Measurements from ENCODE around the gene CYBC1. TPM values are rescaled to one million over a fixed set of nuclear protein-coding genes. Genes with fewer than 3 reads are reported as not detected.

Gene CYBC1
- total RNA-seq, 2 experiments from 2014 or later: 470 to 679 TPM

DNA sequence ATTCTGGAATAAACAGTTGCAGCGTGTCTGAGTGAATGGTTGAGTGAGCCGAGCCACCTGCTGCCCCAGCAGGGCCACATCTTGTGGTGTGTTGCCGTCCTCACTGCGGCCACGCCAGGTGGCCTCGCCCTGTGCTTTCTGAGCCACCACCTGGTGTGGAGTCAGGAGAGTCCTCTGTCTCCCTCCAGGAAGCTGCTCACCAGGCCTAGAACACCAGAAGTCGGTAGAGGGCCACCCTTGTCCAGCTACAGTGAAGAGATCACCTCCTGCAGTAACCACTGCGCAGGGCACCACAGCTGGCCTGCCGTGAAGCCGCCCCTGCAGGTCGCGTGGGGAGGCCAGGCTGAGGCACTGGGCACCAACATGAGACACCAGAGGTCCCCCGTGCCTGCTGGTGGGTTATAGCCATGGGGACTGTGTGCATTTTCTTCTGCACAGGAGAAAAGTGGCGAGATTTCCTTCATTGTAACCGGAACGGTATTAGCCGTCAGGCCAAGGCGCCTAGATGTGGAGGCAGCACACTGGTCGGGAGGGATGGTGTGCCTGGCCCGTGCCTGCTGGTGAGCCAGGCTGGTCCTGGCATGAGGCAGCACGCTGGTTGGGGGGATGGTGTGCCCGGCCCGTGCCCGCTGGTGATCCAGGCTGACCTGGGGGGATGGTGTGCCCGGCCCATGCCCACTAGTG is 40.1 kb upstream of the CYBC1 start:
- H4K20me1 ChIP-seq (ENCODE audit: insufficient read depth, low read length): no peaks in the 10 kb centered on the region
- H3K9me2 ChIP-seq (ENCODE audit: insufficient read depth, low read length): no peaks in the 10 kb centered on the region
- H3K79me2 ChIP-seq (ENCODE audit: insufficient read depth, low read depth, low read length): no peaks in the 10 kb centered on the region
- H3K4me1 ChIP-seq (ENCODE audit: insufficient read depth, low read length, poor library complexity, severe bottlenecking): peaks cover 40% of the 10 kb centered on the region
- peak overlapping the region; percentile 59 for H3K27ac ChIP-seq (ENCODE audit: low read depth, low read length, poor library complexity, severe bottlenecking)
- peak; percentile 90 for DNase-seq (ENCODE audit: low spot score)
- H3K4me2 ChIP-seq (ENCODE audit: low read length): peak overlapping the region; percentile 49
- intact Hi-C loops (cut with micrococcal nuclease; ENCODE audit: unreplicated experiment): loop anchor here (1.0 to 10.0 kb wide), 2 partner anchors 41 to 196 kb away; no protein-coding TSS in a partner anchor
- H3K36me3 ChIP-seq (ENCODE audit: insufficient read depth, low read length): peaks cover 35% of the 10 kb centered on the region
- peak overlapping the region; percentile 8 for H3K4me3 ChIP-seq (ENCODE audit: low read depth, low read length, poor library complexity, severe bottlenecking)
- ChIA-PET POLR2A (no interaction called here), CTCF (ENCODE audit: unreplicated experiment) (no interaction called here)
- no peak overlapping the region for H2AFZ ChIP-seq (ENCODE audit: low read length)
- no TSS peak for BruUV-seq (replicated peaks)
- TF ChIP-seq EZH2phosphoT487 (IDR thresholded peaks at IDR 0.05; ENCODE audit: borderline replicate concordance, low read depth, low read length): no peak
- TF ChIP-seq CTCF (conservative IDR thresholded peaks at IDR 0.05; ENCODE audit: low read length): peak; percentile 45
- no peaks in the 10 kb centered on the region for H3K9me3 ChIP-seq (ENCODE audit: low read length)

DNA sequence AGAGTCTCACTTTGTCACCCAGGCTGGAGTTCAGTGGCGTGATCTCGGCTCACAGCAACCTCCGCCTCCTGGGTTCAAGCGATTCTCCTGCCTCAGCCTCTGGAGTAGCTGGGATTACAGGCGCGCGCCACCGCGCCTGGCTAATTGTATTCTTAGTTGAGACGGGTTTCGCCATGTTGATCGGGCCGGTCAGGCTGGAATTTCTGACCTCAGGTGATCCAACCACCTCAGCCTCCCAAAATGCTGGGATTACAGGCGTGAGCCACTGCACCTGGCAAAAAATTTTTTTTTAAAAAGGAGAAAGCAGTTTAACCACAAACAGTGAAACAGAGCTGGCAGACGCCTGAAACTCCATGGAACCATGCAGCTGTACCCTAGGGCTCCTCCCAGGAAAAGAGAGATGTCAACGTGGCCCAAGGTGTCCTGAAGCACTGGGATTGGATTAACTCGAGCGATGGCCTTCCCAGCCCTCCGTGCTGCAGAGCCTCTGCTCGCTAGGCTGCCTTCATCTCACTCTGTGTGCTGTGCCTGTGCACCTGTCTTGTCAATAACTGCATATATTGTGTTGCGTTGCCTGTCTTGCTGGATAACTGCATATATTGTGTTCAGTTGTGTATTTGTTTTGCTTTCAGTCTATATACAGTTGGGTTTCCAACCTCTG is 39.4 kb upstream of the CYBC1 start:
- H3K4me1 ChIP-seq (ENCODE audit: insufficient read depth, low read length, poor library complexity, severe bottlenecking): peaks cover 34% of the 10 kb centered on the region
- ChIA-PET CTCF (ENCODE audit: unreplicated experiment) (no interaction called here), POLR2A (interaction anchor here (0.6 kb wide), 2 partner anchors 56 to 156 kb away, joined by 3 to 7 read pairs; no protein-coding TSS in a partner anchor)
- H3K9me3 ChIP-seq (ENCODE audit: low read length): no peaks in the 10 kb centered on the region
- H3K4me3 ChIP-seq (ENCODE audit: low read depth, low read length, poor library complexity, severe bottlenecking): peak overlapping the region; percentile 8
- peaks cover 39% of the 10 kb centered on the region for H3K36me3 ChIP-seq (ENCODE audit: insufficient read depth, low read length)
- DNase-seq (ENCODE audit: low spot score): no peak
- no peaks in the 10 kb centered on the region for H4K20me1 ChIP-seq (ENCODE audit: insufficient read depth, low read length)
- peak overlapping the region; percentile 59 for H3K27ac ChIP-seq (ENCODE audit: low read depth, low read length, poor library complexity, severe bottlenecking)
- peak overlapping the region; percentile 49 for H3K4me2 ChIP-seq (ENCODE audit: low read length)
- intact Hi-C loops (cut with micrococcal nuclease; ENCODE audit: unreplicated experiment): loop anchor here (1.0 to 10.0 kb wide), 2 partner anchors 41 to 195 kb away; no protein-coding TSS in a partner anchor
- BruUV-seq (replicated peaks): no TSS peak
- H2AFZ ChIP-seq (ENCODE audit: low read length): no peak overlapping the region
- H3K9me2 ChIP-seq (ENCODE audit: insufficient read depth, low read length): no peaks in the 10 kb centered on the region
- H3K79me2 ChIP-seq (ENCODE audit: insufficient read depth, low read depth, low read length): no peaks in the 10 kb centered on the region
- TF ChIP-seq CTCF (conservative IDR thresholded peaks at IDR 0.05; ENCODE audit: low read length) (no peak), EZH2phosphoT487 (IDR thresholded peaks at IDR 0.05; ENCODE audit: borderline replicate concordance, low read depth, low read length) (no peak)

DNA sequence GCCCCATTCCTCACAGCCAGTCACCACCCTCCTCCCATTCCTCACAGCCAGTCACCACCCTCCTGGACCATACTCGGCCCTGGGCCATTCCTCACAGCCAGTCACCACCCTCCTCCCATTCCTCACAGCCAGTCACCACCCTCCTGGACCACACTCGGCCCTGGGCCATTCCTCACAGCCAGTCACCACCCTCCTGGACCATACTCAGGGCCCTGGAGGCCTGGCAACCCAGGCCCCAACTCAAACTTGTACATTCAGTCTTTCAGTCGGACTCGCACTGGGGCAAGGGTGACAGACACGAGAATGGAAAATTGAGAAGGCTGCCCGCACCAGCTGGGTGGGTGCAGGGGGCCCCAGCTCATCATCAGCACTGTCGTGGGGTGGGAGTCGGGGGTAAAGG is 38.6 kb upstream of the CYBC1 start:
- Histone ChIP-seq H3K79me2 (ENCODE audit: insufficient read depth, low read depth, low read length) (no peaks in the 10 kb centered on the region), H3K4me2 (ENCODE audit: low read length) (no peak overlapping the region), H3K27ac (ENCODE audit: low read depth, low read length, poor library complexity, severe bottlenecking) (no peak overlapping the region), H3K9me2 (ENCODE audit: insufficient read depth, low read length) (no peaks in the 10 kb centered on the region), H4K20me1 (ENCODE audit: insufficient read depth, low read length) (no peaks in the 10 kb centered on the region), H3K36me3 (ENCODE audit: insufficient read depth, low read length) (peaks cover 48% of the 10 kb centered on the region), H3K4me1 (ENCODE audit: insufficient read depth, low read length, poor library complexity, severe bottlenecking) (peaks cover 29% of the 10 kb centered on the region), H2AFZ (ENCODE audit: low read length) (no peak overlapping the region), H3K4me3 (ENCODE audit: low read depth, low read length, poor library complexity, severe bottlenecking) (no peak overlapping the region), H3K9me3 (ENCODE audit: low read length) (no peaks in the 10 kb centered on the region)
- no peak for TF ChIP-seq EZH2phosphoT487 (IDR thresholded peaks at IDR 0.05; ENCODE audit: borderline replicate concordance, low read depth, low read length)
- no peak for TF ChIP-seq CTCF (conservative IDR thresholded peaks at IDR 0.05; ENCODE audit: low read length)
- BruUV-seq (replicated peaks): no TSS peak
- CTCF ChIA-PET (ENCODE audit: unreplicated experiment): no interaction called here
- DNase-seq (ENCODE audit: low spot score): no peak
- intact Hi-C loops (cut with micrococcal nuclease; ENCODE audit: unreplicated experiment): no loop called here
- POLR2A ChIA-PET: interaction anchor here (0.6 kb wide), 1 partner anchor 57 kb away, joined by 3 read pairs; no protein-coding TSS in a partner anchor
